GM12878 (cell line): ENCODE measurements around the gene ERO1B.

Source experiments
- BCL11A ChIP-seq: IDR thresholded peaks from 2 replicates; pipeline ENCODE4 v1.6.1; 2011; ENCODE audit warnings: low read depth, low read length
- BHLHE40 ChIP-seq, 2 experiments: fragments of 450-650 bp in 1 of 2; IDR thresholded peaks; 2 replicates each; pipeline ENCODE4 v1.6.1; 2011 to 2017; ENCODE audit warnings: low read depth in 2 of 2, borderline replicate concordance in 1 of 2, improper control_type of control experiment in 1 of 2, low read length in 1 of 2, mild to moderate bottlenecking in 1 of 2
- CTCF ChIP-seq, 3 experiments: IDR thresholded peaks in 2 of 3; conservative IDR thresholded peaks in 1 of 3; 2 replicates each; pipeline ENCODE4 v1.5.1; 2011; ENCODE audit warnings: low read depth in 3 of 3, low read length in 3 of 3, mild to moderate bottlenecking in 3 of 3, control low read depth in 2 of 3, moderate library complexity in 2 of 3, inconsistent platforms in 1 of 3, mixed read lengths in 1 of 3; ENCODE audit not compliant: control insufficient read depth in 2 of 3, insufficient read depth in 1 of 3; ENCODE audit errors: extremely low read depth in 1 of 3
- FOS ChIP-seq: IDR thresholded peaks from 3 replicates; pipeline ENCODE4 v1.6.1; 2011; ENCODE audit warnings: borderline replicate concordance; ENCODE audit not compliant: insufficient read length; ENCODE audit errors: extremely low read depth
- JUNB ChIP-seq: IDR thresholded peaks from 2 replicates; pipeline ENCODE4 v1.6.1; 2016; ENCODE audit warnings: antibody characterized with exemption, mild to moderate bottlenecking
- MAX ChIP-seq: IDR thresholded peaks from 2 replicates; pipeline ENCODE4 v1.6.1; 2012; ENCODE audit warnings: low read depth, low read length, improper control_type of control experiment
- RELB ChIP-seq: fragments of 450-650 bp; IDR thresholded peaks from 2 replicates; pipeline ENCODE4 v1.6.1; 2017; ENCODE audit warnings: low read depth, mild to moderate bottlenecking, moderate library complexity
- RUNX3 ChIP-seq: IDR thresholded peaks from 2 replicates; pipeline ENCODE4 v1.6.1; 2012; ENCODE audit warnings: low read length, inconsistent platforms
- SIN3A ChIP-seq: IDR thresholded peaks from 2 replicates; pipeline ENCODE4 v1.6.1; 2012; ENCODE audit warnings: low read depth, low read length, improper control_type of control experiment
- SP1 ChIP-seq: IDR thresholded peaks from one replicate; pipeline ENCODE4 v1.6.1; 2011; ENCODE audit warnings: low read depth, low read length
- TAF1 ChIP-seq: IDR thresholded peaks from 2 replicates; pipeline ENCODE4 v1.6.1; 2011; ENCODE audit warnings: mild to moderate bottlenecking, low read depth, low read length, borderline replicate concordance
- TBL1XR1 ChIP-seq: IDR thresholded peaks from 2 replicates; pipeline ENCODE4 v1.6.1; 2012; ENCODE audit warnings: low read depth, low read length, improper control_type of control experiment
- TCF7 ChIP-seq: IDR thresholded peaks from 2 replicates; pipeline ENCODE4 v1.6.1; 2014; ENCODE audit warnings: antibody characterized with exemption, borderline replicate concordance
- USF1 ChIP-seq: IDR thresholded peaks from 2 replicates; pipeline ENCODE4 v1.6.1; 2011; ENCODE audit warnings: borderline replicate concordance, low read depth, mild to moderate bottlenecking, moderate library complexity, mixed read lengths, low read length; ENCODE audit not compliant: insufficient read depth; ENCODE audit errors: extremely low read length

GRCh38 chr1:236181059-236181458 lies 100.7 kb downstream of the ERO1B start:
- TF ChIP-seq TCF7 (no peak), BCL11A (no peak), SP1 (no peak), TBL1XR1 (no peak), CTCF (IDR thresholded peaks at IDR 0.05 in 2 of 3, conservative IDR thresholded peaks at IDR 0.05 in 1 of 3; ENCODE audit: control insufficient read depth in 2 of 3, extremely low read depth in 1 of 3, insufficient read depth in 1 of 3, low read depth in 3 of 3, low read length in 3 of 3) (no peak), FOS (no peak), TAF1 (no peak), RUNX3 (no peak), BHLHE40 (IDR thresholded peaks at IDR 0.05; ENCODE audit: borderline replicate concordance in 1 of 2, low read depth in 2 of 2, low read length in 1 of 2) (no peak), RELB (no peak), MAX (no peak), SIN3A (no peak), JUNB (no peak), USF1 (no peak)
